ENCODE data around the gene EIF2AK3. TPM values are rescaled to one million over a fixed set of nuclear protein-coding genes. Genes with fewer than 3 reads are reported as not detected.
"Not testable (repeated sequence)": the region's sequence is repeated elsewhere in the genome, so short reads cannot be mapped to it uniquely, and the experiment has no call there.

The EIF2AK3 gene
- total RNA-seq = 10 to 100 TPM; 25.1 to 39.1 TPM
- long read RNA-seq, full-length matches to known transcripts = 17 of 25 reads
- long read RNA-seq, partial matches to known transcripts = 4 of 25 reads
- long read RNA-seq, other reads (novel, unspliced or antisense) = 4 of 25 reads

GRCh38 chr2:88627055-88627855 is at the start of gene EIF2AK3:
TSS of gene EIF2AK3 (minus strand) at chr2:88627464. CDS start at chr2:88627274, 190 bp downstream.
- intact Hi-C loops (cut with DNase I, micrococcal nuclease) = no loop called here
- ATAC-seq (peak; percentile 86), DNase-seq (peak; percentile 96 to 99)

- ATAC-seq = no peak
- intact Hi-C loops (cut with DNase I, micrococcal nuclease) = loop anchor here in 1 of 2 donors (2.0 kb wide), 1 partner anchor 83 kb away; no protein-coding TSS in a partner anchor
- DNase-seq = no peak
Observed at GRCh38 chr2:88673363-88673762, 46.1 kb upstream of the EIF2AK3 start.

- ATAC-seq = peak; percentile 75
- intact Hi-C loops (cut with DNase I, micrococcal nuclease) = loop anchor here in 1 of 2 donors (2.0 kb wide), 1 partner anchor 81 kb away; no protein-coding TSS in a partner anchor
Observed at GRCh38 chr2:88671786-88672427, 44.6 kb upstream of the EIF2AK3 start.

GRCh38 chr2:88669482-88670214 is 42.4 kb upstream of the EIF2AK3 start:
- ATAC-seq (peak; percentile 86), DNase-seq (peak in 1 of 2 donors; percentile 11)
- intact Hi-C loops (cut with DNase I, micrococcal nuclease) = loop anchor here in 1 of 2 donors (5.0 kb wide), 1 partner anchor 37 kb away; no protein-coding TSS in a partner anchor

More at GRCh38 chr2:88671786-88672427, 44.6 kb upstream of the EIF2AK3 start:
- DNase-seq = no peak

DNA sequence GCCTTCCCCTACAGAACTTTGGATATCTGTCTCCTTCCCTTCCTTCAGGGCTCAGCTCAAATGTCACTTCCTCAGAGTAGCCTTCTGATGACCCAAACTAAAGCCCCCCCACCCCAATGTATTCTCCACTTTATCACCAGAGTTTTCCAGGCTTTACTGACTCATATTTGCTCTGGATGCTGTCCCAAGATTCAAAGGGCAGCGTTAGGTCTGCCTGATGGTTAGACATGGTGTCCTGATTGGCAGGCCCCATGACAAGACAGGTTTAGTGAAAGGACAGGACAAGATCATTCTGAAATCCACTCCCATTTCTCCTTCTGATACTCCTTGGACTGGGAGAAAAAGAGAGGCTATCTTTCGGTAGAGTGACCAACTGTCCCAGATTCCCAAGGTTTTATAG is 41.6 kb upstream of the EIF2AK3 start:
- no peak for DNase-seq
- intact Hi-C loops (cut with DNase I, micrococcal nuclease) = loop anchor here in 1 of 2 donors (5.0 kb wide), 1 partner anchor 37 kb away; no protein-coding TSS in a partner anchor
- no peak for ATAC-seq

DNA sequence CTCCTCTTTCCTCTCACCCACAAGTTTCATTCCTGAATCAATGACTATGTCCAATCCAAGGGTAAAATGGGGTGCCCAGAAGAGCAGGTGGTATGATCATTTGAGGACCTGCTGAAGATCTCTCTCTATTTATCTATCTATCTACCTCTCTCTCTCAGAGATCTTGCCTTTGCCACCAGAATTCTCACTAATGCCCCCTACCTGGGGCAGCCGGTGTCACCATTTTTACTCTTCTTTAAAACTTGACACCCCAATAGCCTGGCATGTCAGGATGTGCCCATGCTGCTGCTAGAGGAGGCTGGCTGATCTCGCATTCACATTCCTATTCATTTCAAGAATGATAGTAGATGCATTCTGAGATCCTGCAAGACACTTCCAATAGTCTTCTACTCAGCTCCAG is 40.0 kb upstream of the EIF2AK3 start:
- DNase-seq (no peak), ATAC-seq (no peak)
- intact Hi-C loops (cut with DNase I, micrococcal nuclease) = loop anchor here in 1 of 2 donors (5.0 kb wide), 1 partner anchor 35 kb away; no protein-coding TSS in a partner anchor

DNA sequence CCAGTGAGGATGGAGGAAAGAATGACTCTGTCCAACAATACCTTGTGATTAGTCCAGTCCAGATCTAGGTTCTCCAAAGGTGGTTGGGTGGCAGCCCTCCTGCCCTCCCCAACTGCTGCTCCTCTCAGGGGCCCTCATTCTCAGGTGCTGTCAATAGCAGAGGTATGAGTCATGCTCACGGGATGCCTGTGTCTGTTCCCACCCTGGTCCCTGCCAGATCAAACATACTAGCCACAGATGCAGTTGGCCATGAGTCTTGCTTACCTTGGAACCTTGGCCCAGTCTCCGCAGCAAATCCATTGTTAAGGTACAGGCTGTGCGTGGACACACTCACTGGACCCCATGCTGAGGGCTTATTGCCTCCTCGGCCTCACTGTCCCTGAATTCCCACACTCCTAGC is 39.3 kb upstream of the EIF2AK3 start:
- no peak for DNase-seq
- no peak for ATAC-seq
- intact Hi-C loops (cut with DNase I, micrococcal nuclease) = loop anchor here in 1 of 2 donors (5.0 kb wide), 1 partner anchor 34 kb away; no protein-coding TSS in a partner anchor

DNA sequence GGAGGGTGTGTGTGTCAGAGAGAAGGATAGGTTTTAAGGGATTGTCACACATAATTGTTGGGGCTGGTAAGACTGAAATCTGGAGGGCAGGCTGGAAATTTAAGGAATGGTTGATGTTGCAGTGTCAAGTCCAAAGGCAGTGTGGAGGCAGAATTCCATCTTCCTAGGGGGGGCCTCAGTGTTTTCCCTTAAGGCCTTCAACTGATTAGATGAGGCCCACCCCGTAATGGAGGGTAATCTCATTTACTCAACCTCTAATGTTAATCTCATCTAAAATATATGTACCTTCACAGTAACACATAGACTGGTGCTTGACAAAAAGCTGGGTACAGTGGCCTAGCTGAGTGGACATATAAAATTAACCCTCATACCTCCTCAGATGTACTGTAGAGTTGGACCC is 33.4 kb upstream of the EIF2AK3 start:
- intact Hi-C loops (cut with DNase I, micrococcal nuclease) = no loop called here
- DNase-seq = no peak

GRCh38 chr2:88659538-88659915 is 32.3 kb upstream of the EIF2AK3 start:
- DNase-seq (peak; percentile 16 to 42), ATAC-seq (peak; percentile 87)
- intact Hi-C loops (cut with DNase I, micrococcal nuclease) = no loop called here

More for the DNA sequence above, 33.4 kb upstream of the EIF2AK3 start:
- no peak for ATAC-seq

GRCh38 chr2:88658881-88659537 is 31.7 kb upstream of the EIF2AK3 start:
- peak; percentile 65 for ATAC-seq
- intact Hi-C loops (cut with DNase I, micrococcal nuclease) = no loop called here
- no peak for DNase-seq

DNA sequence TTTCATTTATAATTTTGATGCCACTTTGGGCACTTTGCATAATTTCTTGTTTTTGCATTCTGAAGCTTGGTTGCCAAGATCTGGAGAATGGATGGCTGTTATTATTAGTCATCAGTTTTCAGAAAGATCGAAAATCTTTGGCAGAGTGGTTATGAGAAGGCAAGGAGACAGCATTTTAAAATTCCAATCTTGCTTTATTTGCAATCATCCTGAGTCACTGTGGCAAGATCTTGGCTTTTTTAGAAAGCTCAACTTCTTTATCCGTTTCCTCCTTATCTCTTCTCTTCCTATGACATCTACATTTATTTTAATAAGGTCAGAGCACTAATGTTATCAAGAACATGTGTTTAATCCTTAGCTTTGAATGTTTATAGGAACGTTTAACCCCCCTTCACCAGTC is 31.1 kb upstream of the EIF2AK3 start:
- ATAC-seq = no peak
- no peak for DNase-seq
- intact Hi-C loops (cut with DNase I, micrococcal nuclease) = no loop called here

GRCh38 chr2:88657131-88657530 is 29.9 kb upstream of the EIF2AK3 start:
- ATAC-seq (peak; percentile 48), DNase-seq (no peak)
- intact Hi-C loops (cut with DNase I, micrococcal nuclease) = no loop called here

DNA sequence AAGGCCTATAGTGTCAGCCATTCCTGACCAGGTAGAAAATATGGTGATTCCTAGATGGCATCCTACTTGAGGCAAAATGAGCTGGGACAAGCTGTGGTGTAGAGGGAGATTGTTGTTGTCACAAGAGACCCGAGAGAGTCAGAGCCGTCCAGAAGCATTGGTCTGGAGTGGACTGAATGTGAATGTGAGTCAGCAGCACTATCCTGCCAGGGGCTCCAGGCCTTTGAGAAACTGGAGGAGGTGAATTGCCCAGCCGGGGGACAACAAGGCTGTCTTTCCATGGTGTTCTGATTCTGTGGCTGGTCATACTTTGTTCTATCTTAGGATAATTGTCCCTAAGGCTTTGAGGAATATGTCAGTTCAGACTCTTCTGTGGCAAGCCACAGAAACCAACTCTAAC is 29.4 kb upstream of the EIF2AK3 start:
- no peak for ATAC-seq
- intact Hi-C loops (cut with DNase I, micrococcal nuclease) = no loop called here
- DNase-seq = no peak

GRCh38 chr2:88654714-88655113 is 27.4 kb upstream of the EIF2AK3 start:
- DNase-seq = no peak
- ATAC-seq = no peak
- intact Hi-C loops (cut with DNase I, micrococcal nuclease) = no loop called here

DNA sequence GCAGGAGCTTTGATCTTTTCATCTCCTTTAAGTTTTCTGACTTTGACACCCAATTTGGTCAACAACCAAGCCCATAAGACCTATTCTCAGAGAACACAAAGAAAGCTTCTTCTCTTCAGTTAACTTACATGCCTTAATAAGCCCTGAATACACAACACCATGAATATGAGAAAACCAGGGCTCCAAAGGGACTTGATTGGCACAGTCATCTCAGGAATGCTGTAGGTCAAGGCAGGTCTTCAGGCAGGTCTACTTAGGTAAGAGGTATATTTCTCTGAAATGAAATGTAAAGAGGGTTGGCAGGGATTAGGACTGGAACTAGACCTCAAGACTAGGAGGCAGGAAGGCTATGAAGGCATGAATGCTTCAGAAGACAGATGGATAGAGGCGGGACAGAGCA is 24.4 kb upstream of the EIF2AK3 start:
- ATAC-seq (no peak), DNase-seq (no peak)
- intact Hi-C loops (cut with DNase I, micrococcal nuclease) = no loop called here

DNA sequence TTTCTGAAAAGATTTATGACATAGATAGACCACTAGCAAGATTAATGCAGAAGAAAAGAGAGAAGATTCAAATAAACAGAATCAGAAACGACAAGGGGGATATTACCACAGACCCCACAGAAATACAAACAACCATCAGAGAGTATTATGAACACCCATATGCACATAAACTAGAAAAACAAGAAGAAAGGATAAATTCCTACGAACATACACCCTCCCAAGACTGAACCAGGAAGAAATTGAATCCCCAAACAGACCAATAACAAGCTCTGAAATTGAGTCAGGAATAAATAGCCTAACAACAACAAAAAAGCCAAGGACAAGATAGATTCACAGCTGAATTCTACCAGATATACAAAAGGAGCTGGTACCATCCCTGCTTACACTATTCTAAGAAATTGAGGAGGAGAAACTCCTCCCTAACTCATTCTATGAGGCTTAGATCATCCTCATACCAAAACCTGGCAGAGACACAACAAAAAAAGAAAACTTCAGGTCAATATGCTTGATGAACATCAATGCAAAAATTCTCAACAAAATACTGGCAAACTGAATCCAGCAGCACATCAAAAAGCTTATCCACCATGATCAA is 18.1 kb upstream of the EIF2AK3 start:
- DNase-seq; intact Hi-C loops (cut with DNase I, micrococcal nuclease); ATAC-seq: not testable (repeated sequence)

DNA sequence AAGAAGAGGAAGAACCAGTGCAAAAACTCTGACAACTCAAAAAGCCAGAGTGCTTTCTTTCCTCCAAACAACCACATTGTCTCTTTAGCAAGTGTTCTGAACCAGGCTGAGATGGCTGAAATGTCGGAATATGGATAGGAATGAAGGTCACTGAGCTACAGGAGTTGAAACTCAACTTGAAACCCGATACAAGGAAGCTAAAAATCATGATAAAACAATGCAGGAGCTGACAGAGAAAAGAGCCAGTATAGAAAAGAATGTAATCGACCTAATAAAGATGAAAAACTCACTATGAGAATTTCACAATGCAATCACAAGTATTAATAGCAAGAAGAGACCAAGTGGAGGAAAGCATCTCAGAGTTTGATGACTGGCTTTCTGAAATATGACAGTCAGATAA is 15.0 kb upstream of the EIF2AK3 start:
- intact Hi-C loops (cut with DNase I, micrococcal nuclease) = no loop called here
- ATAC-seq = no peak
- DNase-seq = no peak

GRCh38 chr2:88641330-88641729 is 14.1 kb upstream of the EIF2AK3 start:
- intact Hi-C loops (cut with DNase I, micrococcal nuclease) = no loop called here
- ATAC-seq (no peak), DNase-seq (no peak)
